Stimulated activated CD8-positive, alpha-beta memory T cell treated with anti-CD3 and anti-CD28 coated beads, Interleukin-12 subunit alpha, Interleukin-12 subunit beta, amount 100 ng/mL, for 4 hours (primary cell): ENCODE data around the gene CCR7.
"Not testable (repeated sequence)": the region's sequence is repeated elsewhere in the genome, so short reads cannot be mapped to it uniquely, and the experiment has no call there.

ENCODE experiments used
- DNase-seq: peaks from one replicate; pipeline ENCODE4 v3.0.0-alpha.2; 2020; ENCODE audit warnings: low read depth

CCR7 gene

DNA sequence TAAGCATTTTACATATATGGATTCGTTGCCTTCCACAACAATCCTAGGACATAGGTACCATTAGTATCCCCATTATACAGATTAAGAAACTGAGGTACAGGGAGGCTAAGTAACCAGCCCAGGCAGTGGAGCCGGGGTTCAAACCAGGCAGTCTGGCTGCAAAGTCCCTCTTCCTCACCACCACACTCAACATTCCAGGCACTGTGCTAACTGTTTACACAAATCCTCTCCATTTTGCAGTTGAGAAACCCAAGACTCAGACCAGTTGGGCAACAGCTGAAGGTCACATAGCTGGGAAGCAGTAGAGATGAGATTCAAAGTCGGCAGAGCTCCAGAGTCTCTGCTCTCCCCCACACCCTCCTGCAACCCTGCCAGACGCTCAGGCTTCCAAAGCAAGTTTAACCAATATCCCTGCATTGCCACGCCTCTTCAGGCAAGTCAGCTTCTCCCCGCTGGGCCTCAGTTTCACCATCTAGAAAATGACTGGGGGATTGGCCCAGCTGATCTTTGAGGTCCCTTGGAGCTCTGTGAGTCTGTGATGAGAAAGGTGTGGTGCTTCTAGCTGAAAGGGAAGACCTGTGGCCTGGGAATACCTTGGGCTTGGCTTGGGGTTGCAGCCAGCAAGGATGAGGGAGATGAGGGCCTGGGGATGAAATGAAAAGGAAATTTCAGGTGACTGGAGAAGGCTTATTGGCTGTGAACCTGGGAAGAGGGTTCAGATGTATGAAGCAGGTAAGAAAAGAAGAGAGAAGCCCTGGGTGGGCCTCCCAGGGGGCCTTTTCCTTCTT lies 14.0 kb downstream of the CCR7 start:
- DNase-seq, result no peak

DNA sequence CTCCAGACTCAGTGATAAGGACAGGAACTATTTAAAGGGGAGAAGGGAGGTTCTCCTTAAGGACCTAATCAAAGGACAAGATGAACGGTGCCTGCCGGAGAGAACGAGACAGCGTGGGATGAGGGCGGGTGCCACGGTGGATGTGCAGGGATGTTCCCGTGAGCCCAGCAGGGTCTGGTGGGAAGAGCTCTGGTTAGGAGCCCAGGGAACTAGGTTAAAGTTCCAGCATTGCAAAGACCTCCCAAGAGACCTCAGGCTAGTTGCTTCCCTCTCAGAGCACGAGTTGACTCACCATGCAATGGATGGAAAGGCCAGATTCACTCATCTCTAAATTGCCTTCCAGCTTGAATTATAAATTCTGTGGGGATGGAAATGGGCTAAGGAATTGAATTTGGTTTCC lies 14.7 kb downstream of the CCR7 start:
- no peak for DNase-seq

DNA sequence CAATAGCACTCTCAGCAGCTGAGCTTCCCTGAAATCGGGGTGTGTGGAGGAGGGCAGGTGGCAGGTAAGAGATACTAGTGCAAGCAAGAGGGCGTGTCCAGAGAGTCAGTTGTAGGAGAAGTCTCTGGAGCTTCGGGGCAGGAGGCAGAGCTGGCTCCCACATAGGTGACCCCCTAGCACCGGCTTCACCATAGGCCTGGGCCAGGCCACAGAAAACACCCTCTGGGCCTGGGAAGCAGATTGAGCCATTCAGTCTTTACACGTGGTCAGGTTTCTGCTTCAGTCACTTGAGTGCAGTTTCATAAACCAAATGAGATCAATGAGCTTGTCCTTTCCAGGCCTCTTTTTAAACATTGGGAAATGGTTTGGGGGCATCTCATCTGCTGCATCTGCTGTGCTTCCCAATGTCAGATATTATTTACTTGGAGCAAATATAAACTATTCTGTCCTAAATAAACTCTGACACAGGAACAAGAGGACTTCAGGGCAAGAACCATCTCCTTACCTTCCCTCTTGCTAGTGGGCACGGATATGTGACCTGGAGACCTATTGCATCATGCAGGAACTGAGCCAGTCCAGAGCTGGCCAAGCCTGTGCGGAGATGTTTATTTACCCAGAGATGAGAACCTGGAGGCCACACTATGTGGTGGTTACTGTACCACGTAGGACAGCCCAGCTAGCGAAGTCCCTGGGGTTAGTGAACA lies 16.1 kb downstream of the CCR7 start:
- no peak for DNase-seq

GRCh38 chr17:40548491-40548981 lies 16.7 kb downstream of the CCR7 start:
- DNase-seq, result no peak

DNA sequence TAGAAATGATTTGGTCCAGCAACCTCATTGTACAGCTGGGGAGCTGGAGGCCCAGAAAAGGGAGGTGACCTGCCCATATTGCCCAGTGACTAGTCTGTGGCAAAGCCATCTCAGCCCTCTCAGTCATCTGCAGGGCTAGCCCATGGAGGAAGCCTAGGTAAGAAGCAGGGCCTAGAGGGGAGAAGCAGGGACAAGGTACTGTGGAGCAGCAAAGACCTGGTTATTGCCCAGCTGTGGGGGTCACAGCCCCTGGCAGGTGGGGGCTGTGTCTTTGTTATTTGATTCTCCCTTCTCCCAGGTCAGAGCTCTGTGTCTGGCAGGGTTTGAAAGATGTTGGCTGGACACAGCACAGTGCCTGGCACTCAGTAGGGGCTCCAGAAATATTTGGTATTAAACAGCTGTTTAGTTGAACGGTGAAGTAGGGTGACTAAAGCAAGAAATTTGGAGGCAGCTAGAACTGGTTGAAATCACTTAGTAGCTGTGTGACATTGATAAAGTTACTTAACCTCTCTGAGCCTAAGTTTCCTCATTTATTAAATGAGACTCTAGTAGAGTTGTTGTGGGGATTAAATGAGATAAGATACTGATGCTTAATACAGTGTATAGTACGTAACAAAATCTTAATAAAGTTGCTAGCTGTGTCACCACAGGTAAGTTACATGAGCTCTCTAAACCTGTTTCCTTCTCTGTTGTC lies 17.3 kb downstream of the CCR7 start:
- DNase-seq, result no peak

GRCh38 chr17:40547079-40547784 lies 18.0 kb downstream of the CCR7 start:
- peak; percentile 52 for DNase-seq

DNA sequence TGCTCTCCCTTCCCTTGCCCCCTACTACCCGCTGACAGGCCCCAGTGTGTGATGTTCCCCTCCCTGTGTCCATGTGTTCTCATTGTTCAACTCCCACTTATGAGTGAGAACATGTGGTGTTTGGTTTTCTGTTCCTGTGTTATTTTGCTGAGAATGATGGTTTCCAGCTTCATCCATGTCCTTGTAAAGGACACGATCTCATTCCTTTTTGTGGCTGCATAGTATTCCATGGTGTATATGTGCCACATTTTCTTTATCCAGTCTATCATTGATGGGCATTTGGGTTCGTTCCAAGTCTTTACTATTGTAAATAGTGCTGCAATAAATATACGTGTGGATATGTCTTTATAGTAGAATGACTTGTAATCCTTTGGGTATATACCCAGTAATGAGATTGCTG lies 18.8 kb downstream of the CCR7 start:
- DNase-seq, result not testable (repeated sequence)

DNA sequence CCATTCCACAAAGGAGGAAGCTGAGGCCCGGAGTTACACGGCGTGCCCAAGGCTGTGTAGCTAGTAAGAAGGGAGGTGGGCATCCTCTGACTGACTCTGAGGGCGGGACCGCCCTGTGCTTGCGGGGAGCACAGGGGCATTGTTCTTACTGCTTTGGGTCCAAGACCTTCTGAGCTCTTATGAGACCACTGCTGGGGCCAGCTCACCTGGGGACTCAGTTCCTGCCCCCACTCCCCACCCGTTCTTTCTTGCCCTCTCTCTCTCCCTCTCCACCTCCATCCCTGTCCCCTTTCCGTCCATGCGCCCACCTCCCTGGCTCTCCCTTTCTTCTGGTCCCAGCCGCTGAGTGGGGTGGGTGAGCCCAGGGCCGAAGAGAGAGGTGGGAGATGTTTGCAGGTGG lies 19.6 kb downstream of the CCR7 start:
- no peak for DNase-seq

DNA sequence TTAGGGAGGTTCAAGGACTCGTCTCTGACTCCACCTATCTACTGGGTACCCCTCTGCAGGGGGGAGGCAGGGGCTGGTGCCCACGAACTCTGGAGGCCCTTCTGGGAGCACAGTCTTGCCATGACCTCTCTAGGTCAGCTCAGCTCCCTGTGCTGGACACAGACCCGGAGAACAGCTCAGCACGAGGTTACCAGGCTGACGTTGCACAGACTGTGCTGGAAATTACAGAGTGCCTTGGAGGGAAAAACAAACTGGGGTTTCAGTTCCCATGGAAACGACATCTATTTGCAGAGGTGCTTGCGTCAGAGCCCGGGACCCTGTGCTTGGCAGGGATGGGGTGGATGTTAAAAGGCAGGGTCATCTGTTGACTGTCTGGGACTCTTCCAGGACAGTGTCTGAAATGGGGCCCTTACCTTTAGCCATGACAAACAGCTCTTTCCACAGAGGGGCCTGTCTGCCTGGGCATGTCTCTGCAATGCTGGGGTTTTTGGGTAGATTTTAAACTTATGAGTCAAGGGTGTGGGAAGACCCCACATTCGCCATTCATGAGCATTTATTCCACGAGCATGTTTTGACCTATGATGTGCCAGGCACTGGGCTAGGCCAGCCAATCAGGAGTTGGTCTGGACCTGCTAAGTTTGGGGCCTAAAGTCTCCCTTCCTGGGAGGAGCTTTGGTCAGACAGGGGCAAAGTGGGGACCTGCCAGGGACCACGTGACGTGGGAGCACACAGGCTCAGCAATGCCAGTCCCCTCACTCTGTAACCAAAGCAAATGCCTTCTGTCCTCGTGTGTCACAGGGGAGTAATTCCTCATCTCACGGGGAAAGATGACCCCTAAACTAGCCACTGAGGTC lies 22.5 kb downstream of the CCR7 start:
- no peak for DNase-seq

DNA sequence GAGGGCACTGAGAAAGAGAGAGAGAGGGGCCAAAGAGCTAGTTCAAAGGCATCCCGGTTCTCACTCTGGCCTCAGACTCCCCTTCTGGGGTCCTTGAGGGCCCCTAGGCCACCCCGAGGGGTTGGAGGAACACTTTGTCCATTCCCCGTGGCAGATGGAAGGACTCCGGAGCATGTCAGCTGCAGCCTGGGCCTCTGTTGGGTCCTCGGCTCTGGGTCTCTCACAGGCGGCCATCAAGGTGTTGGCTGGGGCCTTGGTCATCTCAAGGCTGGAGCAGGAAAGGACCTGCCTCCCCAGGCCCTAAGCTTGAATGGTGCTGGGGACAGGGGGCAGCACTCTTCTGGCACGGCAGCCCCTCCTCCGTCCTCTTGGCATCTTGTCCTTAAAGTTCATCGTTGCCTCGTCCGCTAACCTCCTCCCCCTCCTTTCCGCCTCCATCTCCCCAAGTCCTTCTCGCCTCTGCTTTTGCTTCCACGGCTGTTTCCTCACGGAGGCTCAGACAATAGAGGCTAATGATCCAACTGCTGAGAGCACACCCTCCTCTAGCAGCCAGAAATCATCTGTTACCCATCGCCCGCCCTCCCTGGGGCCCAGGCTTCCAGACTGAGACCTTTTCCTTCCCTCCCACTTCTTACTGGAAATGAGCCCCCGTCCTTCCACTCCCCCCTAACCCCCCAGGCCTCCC lies 23.3 kb downstream of the CCR7 start:
- no peak for DNase-seq

GRCh38 chr17:40541060-40541872 lies 24.0 kb downstream of the CCR7 start:
- DNase-seq, result peak; percentile 50

- DNase-seq, result peak; percentile 45
Measured at GRCh38 chr17:40540448-40540847, 24.8 kb downstream of the CCR7 start.

- no peak for DNase-seq
Measured at GRCh38 chr17:40539711-40540411, 25.4 kb downstream of the CCR7 start.

DNA sequence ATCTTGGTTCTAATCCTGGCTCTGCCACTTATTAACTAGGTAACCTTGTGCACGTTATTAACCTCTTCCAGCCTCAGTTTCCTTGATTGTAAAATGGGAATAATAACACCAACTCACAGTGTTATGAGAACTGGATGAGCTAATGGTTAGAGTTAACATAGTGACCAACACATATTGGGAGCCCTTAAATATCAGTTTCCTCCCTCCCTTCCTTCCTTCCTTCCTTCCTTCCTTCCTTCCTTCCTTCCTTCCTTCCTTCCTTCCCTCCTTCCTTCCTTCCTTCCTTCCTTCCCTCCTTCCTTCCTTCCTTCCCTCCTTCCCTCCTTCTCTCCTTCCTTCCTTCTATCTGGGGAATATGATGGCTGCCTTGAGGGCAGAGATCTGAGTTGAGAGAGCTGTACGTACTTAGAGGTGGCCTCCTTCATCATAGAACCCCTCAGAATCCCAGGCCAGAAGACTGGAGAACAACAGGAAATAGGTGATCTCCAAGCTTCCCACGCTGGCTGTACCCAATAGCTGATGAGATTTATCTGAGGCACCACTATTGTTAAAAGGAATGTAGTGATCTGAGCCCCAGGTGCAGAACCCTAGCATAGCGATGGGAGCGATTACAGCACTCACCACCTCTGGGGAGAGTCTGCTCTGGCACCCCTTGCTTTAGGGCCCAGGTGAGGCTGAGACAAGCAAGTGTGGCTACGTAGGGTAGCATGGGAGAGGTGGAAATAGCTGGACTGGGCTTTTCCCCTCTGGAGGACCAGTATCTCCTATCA lies 26.2 kb downstream of the CCR7 start:
- DNase-seq, result no peak

DNA sequence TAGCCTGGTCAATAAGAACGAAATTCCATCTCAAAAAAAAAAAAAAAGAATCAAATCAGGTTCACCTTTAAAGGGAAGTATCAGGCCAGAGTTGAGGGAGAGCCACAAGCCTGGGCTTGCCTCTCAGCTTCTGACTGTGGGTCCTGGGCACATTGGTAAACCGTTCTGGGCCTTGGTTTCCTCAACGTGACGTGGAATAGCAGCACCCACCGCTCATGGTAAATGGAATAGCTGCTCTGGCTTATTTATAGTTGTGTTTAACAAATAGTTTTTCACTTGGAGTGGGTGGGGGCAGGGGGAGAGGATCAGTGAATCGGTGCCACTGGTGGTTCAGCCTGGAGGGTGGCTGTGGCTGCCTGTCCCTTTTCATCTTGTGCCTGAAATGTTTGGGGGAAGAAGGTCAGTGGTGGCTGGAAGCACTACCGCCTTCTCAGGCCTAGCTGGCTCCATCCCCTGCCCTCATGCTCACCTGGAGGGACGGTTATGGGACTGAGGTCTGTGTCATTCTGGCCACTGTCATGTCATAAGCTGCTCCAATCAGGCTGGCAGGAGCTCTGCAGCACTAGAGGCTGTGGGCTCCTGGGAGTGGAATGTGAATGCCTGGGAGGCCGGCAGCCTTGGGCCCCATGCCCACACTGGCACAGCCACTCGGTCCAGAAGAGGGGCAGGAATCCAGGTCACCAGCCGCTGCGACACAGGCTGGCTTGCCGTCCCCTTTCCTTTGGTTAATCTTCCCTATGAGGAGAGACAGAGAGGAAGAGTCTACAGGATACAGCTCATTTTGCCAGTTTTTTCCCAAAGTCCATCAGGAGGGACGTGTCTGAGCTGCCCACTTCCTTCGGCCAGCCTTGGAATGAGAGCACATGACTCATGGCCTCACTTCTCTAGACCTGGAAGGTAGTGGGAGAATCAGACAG lies 27.0 kb downstream of the CCR7 start:
- no peak for DNase-seq

DNA sequence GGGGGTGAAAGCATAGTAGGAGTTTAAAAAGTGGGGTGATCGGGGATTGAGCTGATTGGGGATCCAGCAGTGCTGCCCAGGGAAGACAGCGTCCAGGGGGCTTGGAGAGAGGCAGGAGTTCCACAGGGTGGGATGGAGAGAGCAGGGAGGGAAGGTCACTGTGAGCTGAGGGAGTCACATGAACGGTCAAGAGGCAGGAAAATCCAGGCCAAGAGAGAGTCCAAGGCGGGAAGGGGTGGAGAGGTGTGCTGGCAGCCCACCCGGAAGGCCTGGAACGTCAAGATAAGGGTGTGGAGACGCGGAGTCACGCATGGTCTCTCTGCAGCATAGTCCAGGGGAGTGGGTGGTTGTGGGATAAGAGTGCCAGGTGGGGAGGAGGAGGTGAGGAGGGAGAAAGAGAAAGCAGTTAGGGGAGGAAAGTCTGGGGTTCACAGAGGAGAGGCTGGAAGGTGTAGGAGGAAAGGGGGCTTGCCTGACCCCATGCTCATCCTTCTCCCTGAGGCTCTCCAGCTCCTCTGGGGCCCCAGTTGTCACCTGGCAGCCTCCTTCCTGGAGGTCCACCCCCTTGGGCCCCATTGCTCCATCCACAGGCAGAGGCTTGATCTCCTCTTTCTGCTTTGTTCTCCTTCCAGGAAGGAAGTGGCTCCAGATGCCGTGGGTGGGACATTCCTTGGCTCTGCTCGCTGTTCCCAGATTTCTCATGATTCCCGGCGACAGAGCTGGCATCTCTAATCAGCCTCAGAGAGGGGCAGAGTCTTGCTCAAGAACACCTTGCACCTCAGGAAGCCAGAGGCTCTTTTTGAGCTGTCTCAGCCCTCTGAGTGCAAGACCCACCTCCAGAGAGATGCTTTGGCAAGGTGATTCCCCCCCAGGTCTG lies 28.7 kb downstream of the CCR7 start:
- no peak for DNase-seq
